ENCODE measurements around the gene TADA3. TPM values are rescaled to one million over a fixed set of nuclear protein-coding genes. Genes with fewer than 3 reads are reported as not detected.

The TADA3 gene
- total and polyA plus RNA-seq, 9 of the 15 experiments (the other 6 are each of a cell fraction or from before 2014, with no cell fraction given), result 4.1 to 110 (median 74.8) TPM

DNA sequence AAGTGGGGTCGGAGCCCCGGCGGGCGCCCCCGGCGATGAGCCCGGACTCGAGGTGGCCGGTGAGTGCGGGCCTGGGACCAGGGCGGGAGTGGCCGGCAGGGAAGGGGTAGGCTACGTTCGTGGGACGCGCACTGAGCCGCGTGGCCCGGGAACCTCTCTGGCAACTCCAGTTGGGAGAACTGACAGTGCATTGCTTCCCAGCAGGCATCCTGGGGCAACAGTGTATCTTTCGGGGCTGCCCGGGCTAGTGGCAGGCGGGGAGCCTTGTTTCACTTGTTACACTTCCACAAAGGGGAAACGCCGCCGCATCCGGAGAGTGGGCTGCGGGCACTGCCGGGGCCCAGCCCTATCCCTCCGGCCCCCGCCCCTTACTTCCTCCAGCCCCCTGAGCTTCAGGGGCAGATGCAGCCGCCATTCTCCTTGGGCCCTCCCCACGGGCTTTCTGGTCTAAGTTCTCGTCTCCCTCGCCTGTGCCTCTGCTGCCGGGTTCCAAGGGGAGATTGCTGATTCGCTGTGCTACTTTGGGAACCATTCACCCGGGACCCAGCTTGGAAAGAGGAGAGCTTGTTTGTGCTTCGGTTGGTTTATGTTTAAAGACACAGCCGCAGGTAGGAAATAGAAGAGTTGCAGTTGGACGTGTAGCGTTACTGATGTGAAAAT, 60.1 kb downstream of the TADA3 start (continued):
- TF ChIP-seq ZFX (CRISPR knock-in tag; IDR thresholded peaks at IDR 0.05) (peak; percentile 43; the same call in 1 of the 2 replicates), HNRNPH1 (optimal IDR thresholded peaks at IDR 0.05; ENCODE audit: low read depth, low read length) (no peak), SRSF3 (IDR thresholded peaks at IDR 0.05; ENCODE audit: insufficient read depth, low read length) (0 out of 2 replicates have a peak, but pooled peaks have one; percentile 1), HMGN3 (IDR thresholded peaks at IDR 0.05; ENCODE audit: borderline replicate concordance, extremely low read depth, insufficient read length, low read depth, low read length) (peak; percentile 11), JUND (IDR thresholded peaks at IDR 0.05; ENCODE audit: borderline replicate concordance, low read depth, low read length) (no peak), JUND (tag; IDR thresholded peaks at IDR 0.05; ENCODE audit: borderline replicate concordance, low read depth, low read length) (no peak), SAP30 (IDR thresholded peaks at IDR 0.05; ENCODE audit: borderline replicate concordance, insufficient read depth, low read depth, low read length, poor library complexity, severe bottlenecking) (peak; percentile 78), YY1 (IDR thresholded peaks at IDR 0.05; ENCODE audit: borderline replicate concordance in 1 of 3, control insufficient read depth in 1 of 3, extremely low read depth in 1 of 3, insufficient read depth in 3 of 3, insufficient read length in 1 of 3, insufficient replicate concordance in 2 of 3, low read depth in 1 of 3, low read length in 2 of 3) (peak in 1 of 3 experiments; percentile 49), NR2C2 (CRISPR knock-in tag; IDR thresholded peaks at IDR 0.05) (no peak), NR2C2 (tag; IDR thresholded peaks at IDR 0.05) (peak; percentile 48), TAL1 (IDR thresholded peaks at IDR 0.05) (no peak), SPI1 (IDR thresholded peaks at IDR 0.05; ENCODE audit: borderline replicate concordance, low read depth, low read length) (0 out of 2 replicates have a peak, but pooled peaks have one; percentile 1), ZNF263 (CRISPR knock-in tag; IDR thresholded peaks at IDR 0.05; ENCODE audit: borderline replicate concordance) (0 out of 2 replicates have a peak, but pooled peaks have one; percentile 4), ZNF143 (CRISPR knock-in tag; IDR thresholded peaks at IDR 0.05) (0 out of 2 replicates have a peak, but pooled peaks have one; percentile 47), HMG20B (CRISPR knock-in tag; IDR thresholded peaks at IDR 0.05) (no peak)
- TF ChIP-seq, protein P1, sequence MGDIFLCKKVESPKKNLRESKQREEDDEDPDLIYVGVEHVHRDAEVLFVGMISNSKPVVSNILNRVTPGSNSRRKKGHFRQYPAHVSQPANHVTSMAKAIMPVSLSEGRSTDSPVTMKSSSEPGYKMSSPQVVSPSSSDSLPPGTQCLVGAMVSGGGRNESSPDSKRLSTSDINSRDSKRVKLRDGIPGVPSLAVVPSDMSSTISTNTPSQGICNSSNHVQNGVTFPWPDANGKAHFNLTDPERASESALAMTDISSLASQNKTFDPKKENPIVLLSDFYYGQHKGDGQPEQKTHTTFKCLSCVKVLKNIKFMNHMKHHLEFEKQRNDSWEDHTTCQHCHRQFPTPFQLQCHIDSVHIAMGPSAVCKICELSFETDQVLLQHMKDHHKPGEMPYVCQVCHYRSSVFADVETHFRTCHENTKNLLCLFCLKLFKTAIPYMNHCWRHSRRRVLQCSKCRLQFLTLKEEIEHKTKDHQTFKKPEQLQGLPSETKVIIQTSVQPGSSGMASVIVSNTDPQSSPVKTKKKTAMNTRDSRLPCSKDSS (IDR thresholded peaks at IDR 0.05; ENCODE audit: low read depth, partially characterized antibody), result no peak
- TF ChIP-seq, protein P2, sequence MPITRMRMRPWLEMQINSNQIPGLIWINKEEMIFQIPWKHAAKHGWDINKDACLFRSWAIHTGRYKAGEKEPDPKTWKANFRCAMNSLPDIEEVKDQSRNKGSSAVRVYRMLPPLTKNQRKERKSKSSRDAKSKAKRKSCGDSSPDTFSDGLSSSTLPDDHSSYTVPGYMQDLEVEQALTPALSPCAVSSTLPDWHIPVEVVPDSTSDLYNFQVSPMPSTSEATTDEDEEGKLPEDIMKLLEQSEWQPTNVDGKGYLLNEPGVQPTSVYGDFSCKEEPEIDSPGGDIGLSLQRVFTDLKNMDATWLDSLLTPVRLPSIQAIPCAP (CRISPR knock-in tag; IDR thresholded peaks at IDR 0.05; ENCODE audit: borderline replicate concordance), result 0 out of 2 replicates have a peak, but pooled peaks have one; percentile 52
- TF ChIP-seq, protein P3, sequence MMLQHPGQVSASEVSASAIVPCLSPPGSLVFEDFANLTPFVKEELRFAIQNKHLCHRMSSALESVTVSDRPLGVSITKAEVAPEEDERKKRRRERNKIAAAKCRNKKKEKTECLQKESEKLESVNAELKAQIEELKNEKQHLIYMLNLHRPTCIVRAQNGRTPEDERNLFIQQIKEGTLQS (IDR thresholded peaks at IDR 0.05), result no peak
- TF ChIP-seq, protein P3 (CRISPR knock-in tag; conservative IDR thresholded peaks at IDR 0.05), result 0 out of 2 replicates have a peak, but pooled peaks have one; percentile 19
- TF ChIP-seq, protein P4, sequence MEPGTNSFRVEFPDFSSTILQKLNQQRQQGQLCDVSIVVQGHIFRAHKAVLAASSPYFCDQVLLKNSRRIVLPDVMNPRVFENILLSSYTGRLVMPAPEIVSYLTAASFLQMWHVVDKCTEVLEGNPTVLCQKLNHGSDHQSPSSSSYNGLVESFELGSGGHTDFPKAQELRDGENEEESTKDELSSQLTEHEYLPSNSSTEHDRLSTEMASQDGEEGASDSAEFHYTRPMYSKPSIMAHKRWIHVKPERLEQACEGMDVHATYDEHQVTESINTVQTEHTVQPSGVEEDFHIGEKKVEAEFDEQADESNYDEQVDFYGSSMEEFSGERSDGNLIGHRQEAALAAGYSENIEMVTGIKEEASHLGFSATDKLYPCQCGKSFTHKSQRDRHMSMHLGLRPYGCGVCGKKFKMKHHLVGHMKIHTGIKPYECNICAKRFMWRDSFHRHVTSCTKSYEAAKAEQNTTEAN (CRISPR knock-in tag; IDR thresholded peaks at IDR 0.05), result no peak
- TF ChIP-seq, protein P5, sequence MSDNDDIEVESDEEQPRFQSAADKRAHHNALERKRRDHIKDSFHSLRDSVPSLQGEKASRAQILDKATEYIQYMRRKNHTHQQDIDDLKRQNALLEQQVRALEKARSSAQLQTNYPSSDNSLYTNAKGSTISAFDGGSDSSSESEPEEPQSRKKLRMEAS (CRISPR knock-in tag; IDR thresholded peaks at IDR 0.05), result no peak

Measured in K562 (cell line).